PC-3 (cell line): ENCODE results near the gene SNX7.

ENCODE experiments used
- CTCF ChIP-seq: fragments of 300-600 bp; sonication (generic); conservative IDR thresholded peaks from 2 replicates; pipeline ENCODE4 v1.5.1; 2017; ENCODE audit warnings: antibody characterized with exemption, low read depth, mild to moderate bottlenecking, low read length
- EZH2 ChIP-seq: fragments of 300-600 bp; sonication (generic); IDR thresholded peaks from one replicate; pipeline ENCODE4 v1.6.1; 2017; ENCODE audit warnings: antibody characterized with exemption, mild to moderate bottlenecking, low read length; ENCODE audit not compliant: unreplicated experiment

- no peak for TF ChIP-seq EZH2
- no peak for TF ChIP-seq CTCF
These were observed 92.7 kb downstream of the SNX7 start for GRCh38 chr1:98754176-98754575.
